Measurements from ENCODE around the gene RAB11FIP4.

DNA sequence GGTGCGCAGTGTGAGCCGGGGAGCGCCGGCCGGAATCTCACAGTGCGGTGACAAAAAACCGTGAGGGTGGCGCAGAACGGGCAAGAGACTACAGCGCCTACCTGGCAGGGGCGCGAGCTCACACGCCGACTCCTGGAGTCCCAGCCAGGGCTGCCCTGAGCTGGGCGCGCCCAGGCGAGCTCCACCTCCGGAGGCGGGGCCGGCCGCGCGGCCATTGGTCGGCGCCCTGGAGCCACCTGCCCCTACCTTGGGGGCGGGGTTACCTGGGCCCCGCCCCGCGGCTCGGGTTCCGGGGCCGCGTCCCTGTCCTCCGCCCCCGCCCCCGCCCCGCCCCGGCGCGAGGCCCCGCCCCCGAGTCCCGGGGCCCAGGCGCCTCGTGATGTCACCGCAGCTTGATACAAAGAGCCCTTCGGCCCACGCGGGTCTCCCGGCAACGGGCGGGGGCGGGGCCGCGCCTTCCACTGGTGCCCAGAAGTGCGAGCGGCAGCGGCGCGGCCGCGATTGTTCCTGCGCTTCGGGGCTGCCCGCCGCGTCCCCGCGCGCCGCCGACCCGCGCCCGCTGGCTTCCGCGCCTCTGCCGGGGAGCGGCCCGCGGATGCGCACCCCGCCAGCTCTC lies 96.3 kb downstream of the RAB11FIP4 start:
- TF ChIP-seq, protein P1, sequence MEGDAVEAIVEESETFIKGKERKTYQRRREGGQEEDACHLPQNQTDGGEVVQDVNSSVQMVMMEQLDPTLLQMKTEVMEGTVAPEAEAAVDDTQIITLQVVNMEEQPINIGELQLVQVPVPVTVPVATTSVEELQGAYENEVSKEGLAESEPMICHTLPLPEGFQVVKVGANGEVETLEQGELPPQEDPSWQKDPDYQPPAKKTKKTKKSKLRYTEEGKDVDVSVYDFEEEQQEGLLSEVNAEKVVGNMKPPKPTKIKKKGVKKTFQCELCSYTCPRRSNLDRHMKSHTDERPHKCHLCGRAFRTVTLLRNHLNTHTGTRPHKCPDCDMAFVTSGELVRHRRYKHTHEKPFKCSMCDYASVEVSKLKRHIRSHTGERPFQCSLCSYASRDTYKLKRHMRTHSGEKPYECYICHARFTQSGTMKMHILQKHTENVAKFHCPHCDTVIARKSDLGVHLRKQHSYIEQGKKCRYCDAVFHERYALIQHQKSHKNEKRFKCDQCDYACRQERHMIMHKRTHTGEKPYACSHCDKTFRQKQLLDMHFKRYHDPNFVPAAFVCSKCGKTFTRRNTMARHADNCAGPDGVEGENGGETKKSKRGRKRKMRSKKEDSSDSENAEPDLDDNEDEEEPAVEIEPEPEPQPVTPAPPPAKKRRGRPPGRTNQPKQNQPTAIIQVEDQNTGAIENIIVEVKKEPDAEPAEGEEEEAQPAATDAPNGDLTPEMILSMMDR (IDR thresholded peaks at IDR 0.05; ENCODE audit: insufficient read depth, low read length): no peak
- TF ChIP-seq, protein P2, sequence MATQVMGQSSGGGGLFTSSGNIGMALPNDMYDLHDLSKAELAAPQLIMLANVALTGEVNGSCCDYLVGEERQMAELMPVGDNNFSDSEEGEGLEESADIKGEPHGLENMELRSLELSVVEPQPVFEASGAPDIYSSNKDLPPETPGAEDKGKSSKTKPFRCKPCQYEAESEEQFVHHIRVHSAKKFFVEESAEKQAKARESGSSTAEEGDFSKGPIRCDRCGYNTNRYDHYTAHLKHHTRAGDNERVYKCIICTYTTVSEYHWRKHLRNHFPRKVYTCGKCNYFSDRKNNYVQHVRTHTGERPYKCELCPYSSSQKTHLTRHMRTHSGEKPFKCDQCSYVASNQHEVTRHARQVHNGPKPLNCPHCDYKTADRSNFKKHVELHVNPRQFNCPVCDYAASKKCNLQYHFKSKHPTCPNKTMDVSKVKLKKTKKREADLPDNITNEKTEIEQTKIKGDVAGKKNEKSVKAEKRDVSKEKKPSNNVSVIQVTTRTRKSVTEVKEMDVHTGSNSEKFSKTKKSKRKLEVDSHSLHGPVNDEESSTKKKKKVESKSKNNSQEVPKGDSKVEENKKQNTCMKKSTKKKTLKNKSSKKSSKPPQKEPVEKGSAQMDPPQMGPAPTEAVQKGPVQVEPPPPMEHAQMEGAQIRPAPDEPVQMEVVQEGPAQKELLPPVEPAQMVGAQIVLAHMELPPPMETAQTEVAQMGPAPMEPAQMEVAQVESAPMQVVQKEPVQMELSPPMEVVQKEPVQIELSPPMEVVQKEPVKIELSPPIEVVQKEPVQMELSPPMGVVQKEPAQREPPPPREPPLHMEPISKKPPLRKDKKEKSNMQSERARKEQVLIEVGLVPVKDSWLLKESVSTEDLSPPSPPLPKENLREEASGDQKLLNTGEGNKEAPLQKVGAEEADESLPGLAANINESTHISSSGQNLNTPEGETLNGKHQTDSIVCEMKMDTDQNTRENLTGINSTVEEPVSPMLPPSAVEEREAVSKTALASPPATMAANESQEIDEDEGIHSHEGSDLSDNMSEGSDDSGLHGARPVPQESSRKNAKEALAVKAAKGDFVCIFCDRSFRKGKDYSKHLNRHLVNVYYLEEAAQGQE (IDR thresholded peaks at IDR 0.05; ENCODE audit: insufficient replicate concordance, low read depth): no peak
- TF ChIP-seq POLR2AphosphoS5 (IDR thresholded peaks at IDR 0.05; ENCODE audit: low read depth) (no peak), GABPA (IDR thresholded peaks at IDR 0.05; ENCODE audit: low read depth) (no peak), SPI1 (IDR thresholded peaks at IDR 0.05; ENCODE audit: borderline replicate concordance, low read depth) (no peak)
